GM10266 (cell line): ENCODE data around the gene CPTP.

Source experiments
- DNase-seq: peaks from one replicate; pipeline ENCODE4 v3.0.0; 2012; ENCODE audit errors: extremely low spot score
- CTCF ChIP-seq: IDR thresholded peaks from 2 replicates; pipeline ENCODE4 v1.5.1; 2012; ENCODE audit warnings: mild to moderate bottlenecking, low read depth; ENCODE audit not compliant: control insufficient read depth, insufficient read depth; ENCODE audit errors: missing control alignments

CPTP gene

GRCh38 chr1:1356166-1356795 is 31.7 kb downstream of the CPTP start:
- DNase-seq = no peak

DNA sequence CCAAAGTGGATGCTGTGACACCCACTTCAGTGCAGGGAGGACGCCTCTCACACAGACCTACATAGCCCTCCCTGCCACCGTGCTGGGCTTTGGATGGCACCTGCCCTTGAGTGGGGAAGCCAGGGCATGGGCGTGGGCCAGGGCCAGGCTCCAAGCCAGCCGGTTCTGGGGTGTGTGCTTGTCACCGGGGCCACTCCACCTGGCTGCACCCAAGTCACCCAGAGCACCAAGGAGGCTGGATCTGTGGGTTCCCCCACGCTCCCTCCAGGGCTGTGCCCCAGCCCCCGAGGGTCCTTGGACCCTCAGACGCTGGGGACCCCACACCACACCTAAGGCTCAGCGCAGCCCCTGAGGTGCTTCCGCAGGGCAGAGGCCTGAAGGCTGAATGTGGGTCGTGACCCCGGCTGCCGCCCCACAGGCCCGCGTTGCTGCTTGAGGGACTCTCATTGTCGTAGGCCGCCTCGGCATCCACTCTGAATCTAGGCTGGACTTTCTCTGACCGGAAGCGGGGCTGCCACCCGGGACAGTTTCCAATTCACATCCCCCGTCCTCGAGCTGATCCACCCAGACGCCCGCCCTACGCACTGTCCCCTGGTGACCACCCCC is 32.3 kb downstream of the CPTP start:
- no peak for DNase-seq
- TF ChIP-seq CTCF = no peak

More at GRCh38 chr1:1356166-1356795, 31.7 kb downstream of the CPTP start:
- TF ChIP-seq CTCF = no peak

DNA sequence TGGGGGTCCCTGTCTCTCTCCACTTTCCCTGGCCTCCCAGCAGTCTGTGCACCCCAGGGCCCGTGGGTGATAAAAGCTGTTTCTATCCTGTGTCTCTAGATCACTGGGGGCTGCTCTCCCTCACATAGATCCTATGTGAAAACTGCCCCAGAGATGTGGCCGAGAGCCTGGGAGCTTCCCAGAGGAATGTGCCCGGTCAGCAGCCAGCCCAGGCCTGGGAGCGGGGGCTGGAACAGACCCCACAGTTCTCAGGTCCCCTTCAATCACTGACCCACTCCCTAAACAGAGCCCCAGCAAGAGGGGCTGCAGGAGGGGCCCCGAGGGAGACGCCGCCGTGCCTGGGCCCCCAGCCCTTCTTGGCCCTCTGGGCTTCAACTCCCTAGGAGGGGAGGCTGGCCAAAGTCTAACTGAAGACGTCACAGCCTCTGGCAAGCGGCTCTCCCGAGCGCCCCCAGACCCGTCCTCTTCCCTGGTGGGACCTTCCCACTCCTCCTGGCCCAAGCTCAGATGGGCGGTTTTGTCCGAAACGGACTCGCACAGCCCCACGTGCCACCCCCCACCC is 33.4 kb downstream of the CPTP start:
- no peak for TF ChIP-seq CTCF
- no peak for DNase-seq

DNA sequence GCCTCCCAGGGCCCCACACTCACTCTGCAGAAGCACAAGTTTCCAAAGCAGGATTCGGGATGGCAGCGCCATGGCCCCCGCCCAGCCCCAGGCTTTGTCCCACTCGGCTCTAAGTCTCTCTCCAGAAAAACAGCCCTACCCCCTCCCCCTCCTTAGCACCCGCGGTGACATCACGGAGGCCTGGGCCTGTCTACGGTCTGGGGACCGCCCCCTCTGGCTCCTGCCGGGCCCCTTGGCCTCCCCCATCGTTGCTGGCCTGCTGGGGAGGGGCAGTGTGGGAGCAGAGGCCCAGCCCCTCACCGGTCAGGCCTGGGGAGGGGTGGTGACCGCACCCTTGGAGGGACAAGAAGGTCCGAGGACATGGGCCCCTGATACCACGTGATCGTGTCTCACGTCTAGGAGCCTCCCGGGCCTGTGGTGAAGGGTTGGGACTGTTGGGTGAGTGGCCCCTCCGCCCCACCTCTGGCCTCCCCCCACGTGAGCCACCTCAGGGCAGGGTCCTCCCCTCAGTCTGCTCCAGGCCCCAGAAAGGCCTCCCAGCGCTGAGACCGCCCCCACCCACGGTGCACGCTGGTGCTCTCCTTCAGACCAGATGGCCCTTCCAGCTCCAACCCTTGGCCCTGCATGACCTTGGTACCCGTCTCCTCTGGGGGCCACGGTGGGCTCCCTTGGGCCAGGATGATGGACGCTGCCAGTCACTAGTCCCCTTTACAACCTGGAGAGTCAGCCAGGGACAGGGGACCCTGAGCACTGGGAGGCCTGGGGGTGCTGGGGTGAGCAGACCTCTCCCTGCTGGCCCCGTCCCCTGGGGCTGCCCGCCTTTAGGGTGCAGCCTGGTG is 34.0 kb downstream of the CPTP start, which contains the start of gene MXRA8:
MXRA8 (minus strand) TSS at position 123 of the 839 bp plus-strand sequence; CDS start at position 72, 51 bp downstream.
- no peak for TF ChIP-seq CTCF
- no peak for DNase-seq

- no peak for TF ChIP-seq CTCF
- DNase-seq = no peak
Measured at GRCh38 chr1:1359308-1359663, 34.7 kb downstream of the CPTP start.

GRCh38 chr1:1359664-1360468 is 35.3 kb downstream of the CPTP start:
- DNase-seq = no peak
- no peak for TF ChIP-seq CTCF
